ENCODE data around the gene TAS2R41. TPM values are rescaled to one million over a fixed set of nuclear protein-coding genes. Genes with fewer than 3 reads are reported as not detected.

TAS2R41 gene
- total RNA-seq, 1 donor from 2014 or later: not detected

- no peak for TF ChIP-seq CTCF (IDR thresholded peaks at IDR 0.05; ENCODE audit: insufficient read depth, low read length, poor library complexity, severe bottlenecking)
- DNase-seq (ENCODE audit: low read depth): no peak
- no peaks in the 10 kb centered on the region for H3K27me3 ChIP-seq (ENCODE audit: control insufficient read depth, insufficient read depth, low read length)
- H3K36me3 ChIP-seq (ENCODE audit: control insufficient read depth, insufficient read depth, low read length): no peaks in the 10 kb centered on the region
- no peak overlapping the region for H3K4me3 ChIP-seq (ENCODE audit: low read depth, low read length)
Observed at GRCh38 chr7:143456992-143457793, 20.5 kb upstream of the TAS2R41 start.

GRCh38 chr7:143458263-143458662, 19.4 kb upstream of the TAS2R41 start:
- Histone ChIP-seq H3K27me3 (ENCODE audit: control insufficient read depth, insufficient read depth, low read length) (no peaks in the 10 kb centered on the region), H3K4me3 (ENCODE audit: low read depth, low read length) (no peak overlapping the region), H3K36me3 (ENCODE audit: control insufficient read depth, insufficient read depth, low read length) (no peaks in the 10 kb centered on the region)
- TF ChIP-seq CTCF (IDR thresholded peaks at IDR 0.05; ENCODE audit: insufficient read depth, low read length, poor library complexity, severe bottlenecking): no peak
- DNase-seq (ENCODE audit: low read depth): no peak

GRCh38 chr7:143458681-143459080, 19.0 kb upstream of the TAS2R41 start:
- H3K4me3 ChIP-seq (ENCODE audit: low read depth, low read length): no peak overlapping the region
- no peak for DNase-seq (ENCODE audit: low read depth)
- no peak for TF ChIP-seq CTCF (IDR thresholded peaks at IDR 0.05; ENCODE audit: insufficient read depth, low read length, poor library complexity, severe bottlenecking)
- H3K36me3 ChIP-seq (ENCODE audit: control insufficient read depth, insufficient read depth, low read length): no peaks in the 10 kb centered on the region
- no peaks in the 10 kb centered on the region for H3K27me3 ChIP-seq (ENCODE audit: control insufficient read depth, insufficient read depth, low read length)

- Histone ChIP-seq H3K36me3 (ENCODE audit: control insufficient read depth, insufficient read depth, low read length) (no peaks in the 10 kb centered on the region), H3K4me3 (ENCODE audit: low read depth, low read length) (no peak overlapping the region), H3K27me3 (ENCODE audit: control insufficient read depth, insufficient read depth, low read length) (no peaks in the 10 kb centered on the region)
- TF ChIP-seq CTCF (IDR thresholded peaks at IDR 0.05; ENCODE audit: insufficient read depth, low read length, poor library complexity, severe bottlenecking): no peak
- DNase-seq (ENCODE audit: low read depth): no peak
Observed at GRCh38 chr7:143459359-143459758, 18.3 kb upstream of the TAS2R41 start.

- no peaks in the 10 kb centered on the region for H3K27me3 ChIP-seq (ENCODE audit: control insufficient read depth, insufficient read depth, low read length)
Observed at GRCh38 chr7:143460271-143460979, 17.2 kb upstream of the TAS2R41 start.

More at GRCh38 chr7:143460271-143460979, 17.2 kb upstream of the TAS2R41 start:
- H3K4me3 ChIP-seq (ENCODE audit: low read depth, low read length): no peak overlapping the region
- no peak for TF ChIP-seq CTCF (IDR thresholded peaks at IDR 0.05; ENCODE audit: insufficient read depth, low read length, poor library complexity, severe bottlenecking)
- H3K36me3 ChIP-seq (ENCODE audit: control insufficient read depth, insufficient read depth, low read length): no peaks in the 10 kb centered on the region
- no peak for DNase-seq (ENCODE audit: low read depth)
